Neural progenitor cell (in vitro differentiated cells): Measurements from ENCODE around the gene WDFY2.

Source experiments
- EZH2 ChIP-seq: fragments of 200-600 bp; sonication (generic); IDR thresholded peaks from 2 replicates; pipeline ENCODE4 v1.6.1; 2017; ENCODE audit warnings: antibody characterized with exemption, mild to moderate bottlenecking, moderate library complexity
- EZH2phosphoT487 ChIP-seq: fragments of 200-600 bp; sonication (generic); IDR thresholded peaks from 2 replicates; pipeline ENCODE4 v1.6.1; 2017; ENCODE audit warnings: antibody characterized with exemption
- TF ChIP-seq, protein P1 (sequence below): fragments of 200-600 bp; sonication (generic); IDR thresholded peaks from 2 replicates; pipeline ENCODE4 v1.5.1; 2017; ENCODE audit warnings: antibody characterized with exemption, mild to moderate bottlenecking

DNA sequence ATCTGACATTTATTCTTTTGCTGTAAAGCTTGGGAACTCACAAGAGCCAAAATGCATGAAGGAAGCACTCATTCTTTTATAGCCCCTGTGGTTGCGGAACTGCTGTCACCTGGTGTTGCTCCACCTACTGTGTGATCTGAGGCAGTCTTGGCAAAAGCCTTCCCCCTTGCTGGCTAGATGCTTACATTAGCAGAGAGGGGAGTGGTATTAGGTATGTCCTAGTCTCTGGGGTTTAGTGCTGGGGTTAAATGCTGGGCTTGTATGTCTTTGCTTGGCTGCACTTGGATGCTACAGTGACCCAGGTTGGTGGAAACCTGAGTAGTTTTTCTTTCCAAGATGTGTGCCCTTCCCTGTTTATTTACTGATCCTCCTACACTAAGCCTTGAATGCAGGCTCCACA, 99.3 kb downstream of the WDFY2 start:
- TF ChIP-seq, protein P1, sequence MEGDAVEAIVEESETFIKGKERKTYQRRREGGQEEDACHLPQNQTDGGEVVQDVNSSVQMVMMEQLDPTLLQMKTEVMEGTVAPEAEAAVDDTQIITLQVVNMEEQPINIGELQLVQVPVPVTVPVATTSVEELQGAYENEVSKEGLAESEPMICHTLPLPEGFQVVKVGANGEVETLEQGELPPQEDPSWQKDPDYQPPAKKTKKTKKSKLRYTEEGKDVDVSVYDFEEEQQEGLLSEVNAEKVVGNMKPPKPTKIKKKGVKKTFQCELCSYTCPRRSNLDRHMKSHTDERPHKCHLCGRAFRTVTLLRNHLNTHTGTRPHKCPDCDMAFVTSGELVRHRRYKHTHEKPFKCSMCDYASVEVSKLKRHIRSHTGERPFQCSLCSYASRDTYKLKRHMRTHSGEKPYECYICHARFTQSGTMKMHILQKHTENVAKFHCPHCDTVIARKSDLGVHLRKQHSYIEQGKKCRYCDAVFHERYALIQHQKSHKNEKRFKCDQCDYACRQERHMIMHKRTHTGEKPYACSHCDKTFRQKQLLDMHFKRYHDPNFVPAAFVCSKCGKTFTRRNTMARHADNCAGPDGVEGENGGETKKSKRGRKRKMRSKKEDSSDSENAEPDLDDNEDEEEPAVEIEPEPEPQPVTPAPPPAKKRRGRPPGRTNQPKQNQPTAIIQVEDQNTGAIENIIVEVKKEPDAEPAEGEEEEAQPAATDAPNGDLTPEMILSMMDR = no peak
- TF ChIP-seq EZH2 = no peak
- no peak for TF ChIP-seq EZH2phosphoT487
